ENCODE measurements around the gene ABCC8.
A peak's percentile ranks its signal among the peaks of the same experiment; 100 is the strongest.

Gene ABCC8

GRCh38 chr11:17386331-17387084, 90.1 kb downstream of the ABCC8 start:
- peak; percentile 43 for DNase-seq (ENCODE audit: low spot score)

GRCh38 chr11:17385926-17386325, 90.7 kb downstream of the ABCC8 start:
- no peak for DNase-seq (ENCODE audit: low spot score)

- no peak for DNase-seq (ENCODE audit: low spot score)
These were observed 91.2 kb downstream of the ABCC8 start for GRCh38 chr11:17385492-17385891.

GRCh38 chr11:17384002-17384511, 92.6 kb downstream of the ABCC8 start:
- DNase-seq (ENCODE audit: low spot score): peak; percentile 74

- DNase-seq (ENCODE audit: low spot score): no peak
These were observed 93.2 kb downstream of the ABCC8 start for GRCh38 chr11:17383461-17383860.

- no peak for DNase-seq (ENCODE audit: low spot score)
These were observed 94.5 kb downstream of the ABCC8 start for GRCh38 chr11:17382046-17382728.

GRCh38 chr11:17381156-17381555, 95.5 kb downstream of the ABCC8 start:
- no peak for DNase-seq (ENCODE audit: low spot score)

GRCh38 chr11:17379383-17380180, 97.1 kb downstream of the ABCC8 start:
- no peak for DNase-seq (ENCODE audit: low spot score)

GRCh38 chr11:17378655-17379054, 98.0 kb downstream of the ABCC8 start:
- DNase-seq (ENCODE audit: low spot score): no peak

- DNase-seq (ENCODE audit: low spot score): no peak
These were observed 100.2 kb downstream of the ABCC8 start for GRCh38 chr11:17376493-17376892.

- no peak for DNase-seq (ENCODE audit: low spot score)
These were observed 101.1 kb downstream of the ABCC8 start for GRCh38 chr11:17375547-17375946.

GRCh38 chr11:17371614-17372013, 105.0 kb downstream of the ABCC8 start:
- DNase-seq (ENCODE audit: low spot score): no peak

- DNase-seq (ENCODE audit: low spot score): no peak
These were observed 106.9 kb downstream of the ABCC8 start for GRCh38 chr11:17369684-17370243.

- no peak for DNase-seq (ENCODE audit: low spot score)
These were observed 107.6 kb downstream of the ABCC8 start for GRCh38 chr11:17369094-17369493.

- no peak for DNase-seq (ENCODE audit: low spot score)
These were observed 108.1 kb downstream of the ABCC8 start for GRCh38 chr11:17368551-17368950.

GRCh38 chr11:17366495-17366894, 110.2 kb downstream of the ABCC8 start:
- no peak for DNase-seq (ENCODE audit: low spot score)

GRCh38 chr11:17354601-17354991, 122.0 kb downstream of the ABCC8 start:
- peak; percentile 71 for DNase-seq (ENCODE audit: low spot score)

- no peak for DNase-seq (ENCODE audit: low spot score)
These were observed 122.6 kb downstream of the ABCC8 start for GRCh38 chr11:17353821-17354600.

GRCh38 chr11:17352950-17353820, 123.5 kb downstream of the ABCC8 start:
- peak; percentile 19 for DNase-seq (ENCODE audit: low spot score)

- DNase-seq (ENCODE audit: low spot score): no peak
These were observed 125.0 kb downstream of the ABCC8 start, which contains the start of gene NCR3LG1 for GRCh38 chr11:17351510-17352176. TSS of gene NCR3LG1 (plus strand) at chr11:17351800. CDS start at chr11:17351970, 170 bp downstream.

Measured in activated CD4-positive, alpha-beta T cell treated with anti-CD3 and anti-CD28 coated beads, Interleukin-2, Interleukin-4, amounts not matched to agents 100 ng/mL and 50 ng/mL, durations not matched to agents 16 hours and 8 hours (primary cell).